K562 (cell line): ENCODE data around the gene TSPOAP1. TPM values are rescaled to one million over a fixed set of nuclear protein-coding genes. Genes with fewer than 3 reads are reported as not detected.

ENCODE experiments used
- BRF1 ChIP-seq: IDR thresholded peaks from 3 replicates; pipeline ENCODE4 v1.6.1; 2011; ENCODE audit warnings: borderline replicate concordance, mild to moderate bottlenecking; ENCODE audit not compliant: insufficient read length; ENCODE audit errors: extremely low read depth
- CSDE1 ChIP-seq, 2 experiments: fragments of 450-650 bp; IDR thresholded peaks; 2 replicates each; pipeline ENCODE4 v1.6.1; 2016; ENCODE audit warnings: mild to moderate bottlenecking in 1 of 2
- CTCFL ChIP-seq: IDR thresholded peaks from 2 replicates; pipeline ENCODE4 v1.6.1; 2011; ENCODE audit warnings: borderline replicate concordance, low read depth, mild to moderate bottlenecking, moderate library complexity, low read length; ENCODE audit not compliant: insufficient read depth, poor library complexity, severe bottlenecking
- ELF4 ChIP-seq: fragments of 450-650 bp; formaldehyde crosslinking; IDR thresholded peaks from 2 replicates; pipeline ENCODE4 v1.4.0; 2022; ENCODE audit warnings: missing genetic modification characterization
- FOXJ2 ChIP-seq: fragments of 200-800 bp; sonication (Bioruptor generic); IDR thresholded peaks from 2 replicates; pipeline ENCODE4 v1.6.1; 2016; ENCODE audit warnings: missing genetic modification characterization, missing compliant biosample characterization
- FOXP4 ChIP-seq: sonication (generic); formaldehyde crosslinking; IDR thresholded peaks from 2 replicates; pipeline ENCODE4 v1.8.0; 2022; ENCODE audit warnings: mild to moderate bottlenecking, missing genetic modification reagents, borderline replicate concordance
- MEF2D ChIP-seq: conservative IDR thresholded peaks from 2 replicates; pipeline ENCODE4 v1.6.1; 2016; ENCODE audit warnings: low read depth, missing genetic modification characterization, missing compliant biosample characterization
- REST ChIP-seq, 2 experiments: fragments of 450-650 bp; formaldehyde crosslinking in 1 of 2; IDR thresholded peaks; 2 replicates each; pipeline versions ENCODE4 v1.4.0 to v1.6.1; 2014 to 2020; ENCODE audit warnings: mild to moderate bottlenecking in 2 of 2, borderline replicate concordance in 1 of 2, low read depth in 1 of 2
- SMARCA4 ChIP-seq: fragments of 450-650 bp; IDR thresholded peaks from 2 replicates; pipeline ENCODE4 v1.6.1; 2016
- SP1 ChIP-seq: sonication (generic); formaldehyde crosslinking; IDR thresholded peaks from 2 replicates; pipeline ENCODE4 v1.8.1; 2022; ENCODE audit warnings: mild to moderate bottlenecking, missing genetic modification reagents
- ZC3H4 ChIP-seq: sonication (generic); formaldehyde crosslinking; IDR thresholded peaks from 2 replicates; pipeline ENCODE4 v1.9.0; 2021; ENCODE audit warnings: missing genetic modification reagents, borderline replicate concordance
- ZNF778 ChIP-seq: fragments of 450-650 bp; formaldehyde crosslinking; IDR thresholded peaks from 2 replicates; pipeline ENCODE4 v1.4.0; 2020; ENCODE audit warnings: mild to moderate bottlenecking, moderate library complexity
- polyA plus RNA-seq, 8 experiments: library from polyadenylated mRNA; depleted of rRNA in 4 of 8; stranded (reverse) in 5 of 8; unstranded in 3 of 8; fragments of >200 nt; fragmentation: Nextera tagmentation in 2 of 8; fragmentation: Illumina TruSeq in 1 of 8; extraction: Ambion mirVana in 2 of 8; extraction: Trizol in 1 of 8; gene quantifications; 2 replicates each; pipeline versions ENCODE4 v1.2.1 to v1.2.3, GENCODE V29; 2011 to 2014; ENCODE audit warnings: inconsistent platforms in 1 of 8, missing spikeins in 1 of 8
- total RNA-seq, 7 experiments: library from RNA; depleted of rRNA in 6 of 7; stranded (reverse); fragments of >200 nt in 6 of 7; fragmentation: Illumina TruSeq in 2 of 7; extraction: Trizol in 2 of 7; gene quantifications; 2 replicates each; pipeline versions ENCODE4 v1.2.1 to v1.2.3, GENCODE V29; 2011 to 2021; ENCODE audit warnings: low replicate concordance in 1 of 7

The TSPOAP1 gene
- total and polyA plus RNA-seq, 9 of the 15 experiments (the other 6 are each of a cell fraction or from before 2014, with no cell fraction given), result 0.87 to 3.9 (median 1.8) TPM; not detected in 2

GRCh38 chr17:58367461-58367860, 38.9 kb upstream of the TSPOAP1 start (continued):
- TF ChIP-seq FOXP4, result 0 out of 2 replicates have a peak, but pooled peaks have one; percentile 35
- no peak for TF ChIP-seq SP1 (CRISPR knock-in tag)
- TF ChIP-seq FOXJ2 (tag), result no peak
- TF ChIP-seq MEF2D (tag), result 0 out of 2 replicates have a peak, but pooled peaks have one; percentile 19
- TF ChIP-seq SMARCA4, result peak; percentile 61; the same call in 1 of the 2 replicates
- no peak for TF ChIP-seq ZC3H4 (CRISPR knock-in tag)
- 0 out of 2 replicates have a peak, but pooled peaks have one; percentile 80 for TF ChIP-seq ELF4
- TF ChIP-seq ZNF778, result no peak
- no peak for TF ChIP-seq BRF1
- no peak for TF ChIP-seq CSDE1 (IDR thresholded peaks at IDR 0.05)
- peak; percentile 74 for TF ChIP-seq REST (IDR thresholded peaks at IDR 0.05; ENCODE audit: borderline replicate concordance)
- no peak for TF ChIP-seq REST (CRISPR knock-in tag; IDR thresholded peaks at IDR 0.05; ENCODE audit: low read depth)
- TF ChIP-seq CTCFL, result no peak
